Tibial nerve (tissue), 3 donors: Measurements from ENCODE around the gene SLC16A10.

Experiments used
- POLR2A ChIP-seq, 2 donors: fragments of 450-650 bp; IDR thresholded peaks; one replicate each; pipeline ENCODE4 v1.6.1; 2017; ENCODE audit warnings: antibody characterized with exemption in 2 of 2, mild to moderate bottlenecking in 2 of 2, moderate library complexity in 2 of 2
- TF ChIP-seq, protein P1 (sequence below), 5 experiments: fragments of 200-600 bp in 3 of 5; fragments of 450-650 bp in 2 of 5; sonication (generic) in 3 of 5; IDR thresholded peaks; one replicate each; pipeline ENCODE4 v1.5.1; 2016 to 2019; ENCODE audit warnings: antibody characterized with exemption in 5 of 5, mild to moderate bottlenecking in 3 of 5, moderate library complexity in 2 of 5

DNA sequence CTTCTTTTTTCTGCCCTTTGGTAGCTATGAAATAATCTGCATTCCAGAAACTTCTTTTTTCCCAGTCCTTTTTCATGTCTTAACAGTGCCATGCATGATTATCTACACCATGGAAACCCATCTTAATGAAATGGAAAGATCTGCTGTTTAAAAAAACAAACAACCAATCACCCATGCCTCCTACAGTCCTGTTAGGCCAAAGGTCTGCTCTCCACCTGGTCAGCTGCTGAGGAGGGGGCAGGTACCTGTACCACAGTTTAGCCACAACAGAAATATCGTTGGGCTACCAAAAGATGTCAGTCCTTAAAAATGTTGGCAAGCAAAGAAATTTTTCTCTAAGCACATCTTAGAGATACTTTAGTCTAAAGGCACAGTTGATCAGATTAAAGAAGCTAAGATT lies 112.6 kb downstream of the SLC16A10 start:
- TF ChIP-seq POLR2A (IDR thresholded peaks at IDR 0.05): no peak
- TF ChIP-seq, protein P1, sequence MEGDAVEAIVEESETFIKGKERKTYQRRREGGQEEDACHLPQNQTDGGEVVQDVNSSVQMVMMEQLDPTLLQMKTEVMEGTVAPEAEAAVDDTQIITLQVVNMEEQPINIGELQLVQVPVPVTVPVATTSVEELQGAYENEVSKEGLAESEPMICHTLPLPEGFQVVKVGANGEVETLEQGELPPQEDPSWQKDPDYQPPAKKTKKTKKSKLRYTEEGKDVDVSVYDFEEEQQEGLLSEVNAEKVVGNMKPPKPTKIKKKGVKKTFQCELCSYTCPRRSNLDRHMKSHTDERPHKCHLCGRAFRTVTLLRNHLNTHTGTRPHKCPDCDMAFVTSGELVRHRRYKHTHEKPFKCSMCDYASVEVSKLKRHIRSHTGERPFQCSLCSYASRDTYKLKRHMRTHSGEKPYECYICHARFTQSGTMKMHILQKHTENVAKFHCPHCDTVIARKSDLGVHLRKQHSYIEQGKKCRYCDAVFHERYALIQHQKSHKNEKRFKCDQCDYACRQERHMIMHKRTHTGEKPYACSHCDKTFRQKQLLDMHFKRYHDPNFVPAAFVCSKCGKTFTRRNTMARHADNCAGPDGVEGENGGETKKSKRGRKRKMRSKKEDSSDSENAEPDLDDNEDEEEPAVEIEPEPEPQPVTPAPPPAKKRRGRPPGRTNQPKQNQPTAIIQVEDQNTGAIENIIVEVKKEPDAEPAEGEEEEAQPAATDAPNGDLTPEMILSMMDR (IDR thresholded peaks at IDR 0.05): no peak
